HG03064 (cell line): ENCODE measurements around the gene ADAMTS12.

Source experiments
- ATAC-seq: cut with Tn5 transposase; IDR thresholded peaks from one replicate; pipeline ENCODE4 v1.9.1; 2021; ENCODE audit warnings: low read depth; ENCODE audit not compliant: unreplicated experiment

ADAMTS12 gene

GRCh38 chr5:33809936-33810335 is 81.9 kb downstream of the ADAMTS12 start:
- no peak for ATAC-seq

GRCh38 chr5:33808699-33809098 is 83.1 kb downstream of the ADAMTS12 start:
- no peak for ATAC-seq

GRCh38 chr5:33807771-33808170 is 84.0 kb downstream of the ADAMTS12 start:
- no peak for ATAC-seq

GRCh38 chr5:33806738-33807442 is 84.9 kb downstream of the ADAMTS12 start:
- ATAC-seq, result no peak

- ATAC-seq, result no peak
Observed at GRCh38 chr5:33801292-33801691, 90.5 kb downstream of the ADAMTS12 start.

GRCh38 chr5:33800241-33800950 is 91.4 kb downstream of the ADAMTS12 start:
- ATAC-seq, result no peak

- no peak for ATAC-seq
Observed at GRCh38 chr5:33795496-33795895, 96.3 kb downstream of the ADAMTS12 start.

- ATAC-seq, result no peak
Observed at GRCh38 chr5:33794550-33795181, 97.1 kb downstream of the ADAMTS12 start.

GRCh38 chr5:33793836-33794549 is 97.8 kb downstream of the ADAMTS12 start:
- no peak for ATAC-seq

- no peak for ATAC-seq
Observed at GRCh38 chr5:33793276-33793675, 98.5 kb downstream of the ADAMTS12 start.

GRCh38 chr5:33792559-33792958 is 99.2 kb downstream of the ADAMTS12 start:
- ATAC-seq, result no peak

GRCh38 chr5:33789567-33789957 is 102.2 kb downstream of the ADAMTS12 start:
- no peak for ATAC-seq

- no peak for ATAC-seq
Observed at GRCh38 chr5:33788922-33789566, 102.7 kb downstream of the ADAMTS12 start.

GRCh38 chr5:33785571-33785970 is 106.2 kb downstream of the ADAMTS12 start:
- no peak for ATAC-seq

GRCh38 chr5:33781286-33781685 is 110.5 kb downstream of the ADAMTS12 start:
- no peak for ATAC-seq

GRCh38 chr5:33776151-33776660 is 115.6 kb downstream of the ADAMTS12 start:
- ATAC-seq, result no peak

- no peak for ATAC-seq
Observed at GRCh38 chr5:33774341-33774740, 117.4 kb downstream of the ADAMTS12 start.

- ATAC-seq, result no peak
Observed at GRCh38 chr5:33772380-33772897, 119.4 kb downstream of the ADAMTS12 start.

- ATAC-seq, result no peak
Observed at GRCh38 chr5:33769968-33770367, 121.8 kb downstream of the ADAMTS12 start.

- no peak for ATAC-seq
Observed at GRCh38 chr5:33769196-33769595, 122.6 kb downstream of the ADAMTS12 start.
